HL-60 (cell line): Measurements from ENCODE around the gene NPC2.

Experiments used
- GABPA ChIP-seq: IDR thresholded peaks from 2 replicates; pipeline ENCODE4 v1.6.1; 2012; ENCODE audit warnings: low read depth
- TF ChIP-seq, protein P1 (sequence below): IDR thresholded peaks from one replicate; pipeline ENCODE4 v1.5.1; 2011; ENCODE audit warnings: low read length, control low read depth, inconsistent platforms; ENCODE audit not compliant: insufficient read depth

DNA sequence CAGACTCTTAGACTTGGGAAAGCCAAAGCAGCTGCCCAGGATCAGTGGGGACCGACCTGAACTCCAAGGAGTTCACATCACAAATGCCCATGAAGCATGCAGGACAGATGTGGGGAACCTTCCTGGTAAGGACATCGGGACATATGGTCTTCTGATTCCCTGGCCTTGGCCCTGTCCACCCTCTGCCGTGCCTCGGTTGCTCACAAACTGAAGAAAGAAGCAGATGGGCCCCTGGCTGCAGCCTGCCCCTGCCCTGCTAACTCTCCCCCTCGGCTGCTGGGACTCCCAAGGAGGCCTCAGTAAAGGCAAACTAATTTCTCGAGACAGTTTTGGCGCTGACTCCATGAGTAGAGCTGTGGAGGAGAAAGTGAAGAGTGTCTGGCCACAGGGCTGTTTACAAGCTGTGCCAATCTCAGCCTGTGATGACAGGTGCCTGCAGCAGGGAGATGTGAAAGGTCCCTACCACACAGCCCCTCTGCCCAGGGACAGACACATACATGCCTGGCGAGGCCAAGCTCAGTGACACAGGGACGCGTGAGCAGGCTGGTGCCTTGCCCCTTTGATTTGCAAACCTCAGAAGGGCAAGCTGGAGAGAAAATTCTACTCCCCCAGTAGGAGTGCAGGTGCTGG is 49.1 kb upstream of the NPC2 start:
- TF ChIP-seq, protein P1, sequence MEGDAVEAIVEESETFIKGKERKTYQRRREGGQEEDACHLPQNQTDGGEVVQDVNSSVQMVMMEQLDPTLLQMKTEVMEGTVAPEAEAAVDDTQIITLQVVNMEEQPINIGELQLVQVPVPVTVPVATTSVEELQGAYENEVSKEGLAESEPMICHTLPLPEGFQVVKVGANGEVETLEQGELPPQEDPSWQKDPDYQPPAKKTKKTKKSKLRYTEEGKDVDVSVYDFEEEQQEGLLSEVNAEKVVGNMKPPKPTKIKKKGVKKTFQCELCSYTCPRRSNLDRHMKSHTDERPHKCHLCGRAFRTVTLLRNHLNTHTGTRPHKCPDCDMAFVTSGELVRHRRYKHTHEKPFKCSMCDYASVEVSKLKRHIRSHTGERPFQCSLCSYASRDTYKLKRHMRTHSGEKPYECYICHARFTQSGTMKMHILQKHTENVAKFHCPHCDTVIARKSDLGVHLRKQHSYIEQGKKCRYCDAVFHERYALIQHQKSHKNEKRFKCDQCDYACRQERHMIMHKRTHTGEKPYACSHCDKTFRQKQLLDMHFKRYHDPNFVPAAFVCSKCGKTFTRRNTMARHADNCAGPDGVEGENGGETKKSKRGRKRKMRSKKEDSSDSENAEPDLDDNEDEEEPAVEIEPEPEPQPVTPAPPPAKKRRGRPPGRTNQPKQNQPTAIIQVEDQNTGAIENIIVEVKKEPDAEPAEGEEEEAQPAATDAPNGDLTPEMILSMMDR, result no peak
- TF ChIP-seq GABPA, result no peak
